Keratinocyte (primary cell): Measurements from ENCODE around the gene LGR6. TPM values are rescaled to one million over a fixed set of nuclear protein-coding genes. Genes with fewer than 3 reads are reported as not detected.
A peak's percentile ranks its signal among the peaks of the same experiment; 100 is the strongest.

ENCODE experiments used
- DNase-seq: peaks from one replicate; pipeline ENCODE4 v3.0.0-alpha.2; 2011; ENCODE audit warnings: low read depth, missing footprints, low spot score
- FAIRE-seq: peaks from 2 replicates; lab custom pipeline; 2011; peaks lifted over from hg19 to GRCh38; lab: Jason Lieb, UNC
- H2AFZ ChIP-seq: 2 replicates; pipeline ENCODE4 v1.6.0; 2012; ENCODE audit warnings: low read length, control low read depth, inconsistent platforms; ENCODE audit not compliant: control insufficient read depth
- H3K27ac ChIP-seq: 2 replicates; pipeline ENCODE4 v1.5.1; 2011; ENCODE audit warnings: low read length; ENCODE audit not compliant: control insufficient read depth, insufficient read depth
- H3K27me3 ChIP-seq: 3 replicates; pipeline ENCODE4 v1.6.0; 2011; ENCODE audit warnings: low read length; ENCODE audit not compliant: control insufficient read depth, insufficient read depth; ENCODE audit errors: extremely low read depth
- H3K36me3 ChIP-seq, 2 experiments: 2 replicates in 1 of 2; 3 replicates in 1 of 2; pipeline ENCODE4 v1.5.1; 2011; ENCODE audit warnings: low read length in 2 of 2, mild to moderate bottlenecking in 1 of 2; ENCODE audit not compliant: control insufficient read depth in 2 of 2, insufficient read depth in 2 of 2; ENCODE audit errors: extremely low read depth in 1 of 2
- H3K4me1 ChIP-seq: 3 replicates; pipeline ENCODE4 v1.5.1; 2011; ENCODE audit warnings: low read length; ENCODE audit not compliant: control insufficient read depth, insufficient read depth; ENCODE audit errors: extremely low read depth
- H3K4me2 ChIP-seq: 3 replicates; pipeline ENCODE4 v1.6.0; 2011; ENCODE audit warnings: low read depth, low read length; ENCODE audit not compliant: control insufficient read depth, insufficient read depth; ENCODE audit errors: extremely low read depth
- H3K4me3 ChIP-seq, 3 experiments: fragments of 200-600 bp in 1 of 3; sonication (generic) in 1 of 3; 2 replicates in 2 of 3; 3 replicates in 1 of 3; pipeline ENCODE4 v1.5.1; 2011 to 2016; ENCODE audit warnings: low read length in 3 of 3, mild to moderate bottlenecking in 3 of 3, control low read depth in 2 of 3, inconsistent platforms in 1 of 3, low read depth in 1 of 3, mixed read lengths in 1 of 3, mixed run types in 1 of 3, moderate library complexity in 1 of 3; ENCODE audit not compliant: control insufficient read depth in 2 of 3, insufficient read depth in 2 of 3; ENCODE audit errors: extremely low read depth in 1 of 3
- H3K79me2 ChIP-seq: 2 replicates; pipeline ENCODE4 v1.6.0; 2012; ENCODE audit warnings: low read length; ENCODE audit not compliant: control insufficient read depth, insufficient read depth
- H3K9ac ChIP-seq: 3 replicates; pipeline ENCODE4 v1.6.0; 2011; ENCODE audit warnings: low read length; ENCODE audit not compliant: control insufficient read depth, insufficient read depth; ENCODE audit errors: extremely low read depth
- H3K9me1 ChIP-seq: 3 replicates; pipeline ENCODE4 v1.6.0; 2011; ENCODE audit warnings: low read length; ENCODE audit not compliant: control insufficient read depth, insufficient read depth; ENCODE audit errors: extremely low read depth
- H3K9me3 ChIP-seq: 2 replicates; pipeline ENCODE4 v1.5.1; 2012; ENCODE audit warnings: low read depth, low read length; ENCODE audit not compliant: control insufficient read depth
- H4K20me1 ChIP-seq: 3 replicates; pipeline ENCODE4 v1.6.0; 2011; ENCODE audit warnings: low read length; ENCODE audit not compliant: control insufficient read depth, insufficient read depth; ENCODE audit errors: extremely low read depth
- CTCF ChIP-seq, 3 experiments: IDR thresholded peaks in 1 of 3; conservative IDR thresholded peaks in 1 of 3; optimal IDR thresholded peaks in 1 of 3; 2 replicates in 2 of 3; 3 replicates in 1 of 3; pipeline versions ENCODE3 to v1.5.1; 2011; ENCODE audit warnings: low read length in 3 of 3, mild to moderate bottlenecking in 3 of 3, moderate library complexity in 2 of 3, control low read depth in 1 of 3, inconsistent platforms in 1 of 3; ENCODE audit not compliant: insufficient read depth in 2 of 3; ENCODE audit errors: extremely low read depth in 1 of 3
- EZH2 ChIP-seq: IDR thresholded peaks from one replicate; pipeline ENCODE4 v1.6.1; 2012; ENCODE audit warnings: inconsistent platforms, mild to moderate bottlenecking, low read length, moderate library complexity
- dilution Hi-C: fragments of 300-500 bp; cut with MboI; formaldehyde crosslinking; loops from one replicate; pipeline ENCODE4 v1.7.0; 2020; ENCODE audit warnings: low sequenced_read_pairs; ENCODE audit not compliant: extremely low pct_ligation_motif_present
- polyA plus RNA-seq, 5 experiments: library from polyadenylated mRNA; depleted of rRNA in 3 of 5; stranded (reverse) in 3 of 5; stranded (forward) in 1 of 5; unstranded in 1 of 5; fragments of >200 nt; gene quantifications; 1 replicate in 1 of 5; 2 replicates in 3 of 5; 3 replicates in 1 of 5; pipeline versions ENCODE4 v1.2.1 to v1.2.3, GENCODE V29; 2011 to 2012; ENCODE audit warnings: missing spikeins in 2 of 5, low read depth in 1 of 5, low replicate concordance in 1 of 5

LGR6 gene
- polyA plus RNA-seq, 1 donor (not counting 4 experiments of a cell fraction or from before 2014, with no cell fraction given), result 0.42 TPM

GRCh38 chr1:202154766-202155477, 38.7 kb upstream of the LGR6 start:
- Histone ChIP-seq H3K79me2 (no peaks in the 10 kb centered on the region), H3K9me3 (no peaks in the 10 kb centered on the region), H3K4me2 (no peak overlapping the region), H3K4me1 (no peaks in the 10 kb centered on the region), H4K20me1 (no peaks in the 10 kb centered on the region), H3K4me3 (no peak overlapping the region), H3K36me3 (no peaks in the 10 kb centered on the region), H3K27ac (no peak overlapping the region), H3K9me1 (no peaks in the 10 kb centered on the region), H3K9ac (no peak overlapping the region), H3K27me3 (no peaks in the 10 kb centered on the region), H2AFZ (no peak overlapping the region)
- dilution Hi-C loops, result no loop called here
- TF ChIP-seq EZH2 (no peak), CTCF (optimal IDR thresholded peaks at IDR 0.05 in 1 of 3, IDR thresholded peaks at IDR 0.05 in 1 of 3, conservative IDR thresholded peaks at IDR 0.05 in 1 of 3; ENCODE audit: extremely low read depth in 1 of 3, insufficient read depth in 2 of 3, low read length in 3 of 3) (peak; percentile 56 to 63 (median 62))
- FAIRE-seq (no peak), DNase-seq (no peak)

GRCh38 chr1:202155478-202156021, 38.0 kb upstream of the LGR6 start:
- Histone ChIP-seq H3K4me2 (no peak overlapping the region), H3K4me1 (no peaks in the 10 kb centered on the region), H3K27me3 (no peaks in the 10 kb centered on the region), H4K20me1 (no peaks in the 10 kb centered on the region), H3K79me2 (no peaks in the 10 kb centered on the region), H3K36me3 (no peaks in the 10 kb centered on the region), H3K27ac (no peak overlapping the region), H2AFZ (no peak overlapping the region), H3K9me1 (no peaks in the 10 kb centered on the region), H3K4me3 (no peak overlapping the region), H3K9ac (no peak overlapping the region), H3K9me3 (no peaks in the 10 kb centered on the region)
- FAIRE-seq, result no peak
- no peak for DNase-seq
- dilution Hi-C loops, result no loop called here
- TF ChIP-seq EZH2, result no peak
- TF ChIP-seq CTCF (optimal IDR thresholded peaks at IDR 0.05 in 1 of 3, IDR thresholded peaks at IDR 0.05 in 1 of 3, conservative IDR thresholded peaks at IDR 0.05 in 1 of 3; ENCODE audit: extremely low read depth in 1 of 3, insufficient read depth in 2 of 3, low read length in 3 of 3), result no peak
